HuH-7.5 (cell line): ENCODE results near the gene MAGEB16.

Experiments used
- DNase-seq: peaks from one replicate; pipeline ENCODE4 v3.0.0; 2011; ENCODE audit warnings: low spot score

MAGEB16 gene

DNA sequence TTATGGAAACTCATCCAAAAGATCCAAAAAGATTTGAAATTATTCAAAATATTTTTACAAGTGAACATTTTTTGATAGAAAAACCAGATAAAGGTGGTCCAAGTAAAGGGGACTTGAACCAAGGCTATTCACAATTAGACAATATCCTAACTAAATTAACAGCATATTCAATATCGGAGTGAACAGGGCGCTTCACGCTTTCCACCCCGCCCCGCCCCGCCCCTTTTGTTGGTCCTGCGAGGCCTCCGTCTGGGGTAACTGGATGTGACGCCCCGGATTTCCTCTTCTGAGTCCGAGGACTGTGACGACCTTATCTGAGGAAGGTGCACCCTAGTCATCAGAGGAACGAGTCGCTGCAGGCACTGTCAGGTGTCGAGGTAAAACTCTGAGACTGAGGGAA is at the start of gene MAGEB16:
Gene MAGEB16, plus strand, starts transcription at position 301 of the 400 bp plus-strand sequence. CDS start 3,855 bp downstream, outside the sequence.
- no peak for DNase-seq

DNA sequence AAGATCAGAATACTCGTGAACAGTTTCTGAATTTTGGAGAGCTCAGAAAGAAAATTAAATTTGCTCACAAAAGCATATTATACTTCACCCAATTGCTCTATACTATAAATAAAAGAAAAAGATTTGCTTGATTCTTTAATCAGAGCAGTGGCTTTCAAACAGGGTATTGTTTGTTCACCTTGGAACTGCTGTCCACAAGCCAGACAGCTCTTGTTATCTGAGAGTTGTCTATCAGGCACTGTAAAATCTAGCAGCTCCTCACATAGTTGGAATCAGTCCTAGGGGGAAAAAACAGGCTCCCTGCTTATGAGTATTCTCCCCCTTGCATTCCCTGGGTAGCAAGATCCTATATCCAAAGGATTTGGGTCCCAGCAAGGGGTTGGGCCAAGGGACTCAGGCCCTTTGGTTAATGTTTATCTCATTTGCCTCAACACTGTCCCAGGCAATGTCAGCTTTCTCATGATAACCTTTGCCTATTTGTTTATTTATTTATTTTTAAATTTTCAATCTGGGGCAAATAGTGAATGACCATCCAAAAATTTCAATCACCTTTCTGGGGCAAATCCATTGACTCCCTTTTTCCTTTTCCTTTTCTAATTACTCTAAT is 24.1 kb upstream of the MAGEB16 start:
- no peak for DNase-seq

DNA sequence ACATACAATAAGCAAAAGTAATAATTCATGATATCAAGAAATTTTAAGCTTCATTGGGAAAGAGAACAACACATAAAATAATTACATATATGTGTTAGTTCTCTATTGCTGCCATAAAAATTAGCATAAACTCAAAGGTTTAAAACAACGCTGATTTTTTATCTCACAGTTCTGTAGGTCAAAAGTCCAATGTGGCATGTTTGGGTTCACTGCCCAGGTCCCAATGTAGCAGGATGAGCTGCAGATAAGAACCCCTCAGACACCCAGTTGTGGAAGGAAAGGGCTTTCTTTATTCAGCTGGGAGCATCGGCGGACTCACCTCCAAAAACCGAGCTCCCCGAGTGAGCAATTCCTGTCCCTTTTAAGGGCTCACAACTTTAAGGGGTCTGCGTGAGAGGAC is 13.1 kb upstream of the MAGEB16 start:
- no peak for DNase-seq

DNA sequence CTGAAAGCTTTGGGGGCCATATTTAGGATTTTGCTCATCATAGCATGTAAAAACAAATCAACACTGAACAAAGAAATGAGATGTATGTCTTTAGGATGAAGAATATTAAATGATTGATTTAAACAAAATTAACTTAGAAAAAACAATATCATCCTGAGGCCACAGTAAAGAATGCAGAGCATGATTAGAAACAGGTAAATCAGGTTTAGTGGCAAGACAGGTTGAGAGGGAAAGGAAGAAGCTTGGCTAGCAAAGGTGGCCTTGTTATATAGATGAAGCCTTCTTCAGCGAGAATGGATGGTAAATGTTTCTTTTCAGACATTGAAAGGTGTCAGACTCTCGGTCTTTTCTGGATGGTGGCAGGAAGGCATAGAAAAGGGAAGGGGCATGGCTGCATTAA is 11.9 kb upstream of the MAGEB16 start:
- no peak for DNase-seq

DNA sequence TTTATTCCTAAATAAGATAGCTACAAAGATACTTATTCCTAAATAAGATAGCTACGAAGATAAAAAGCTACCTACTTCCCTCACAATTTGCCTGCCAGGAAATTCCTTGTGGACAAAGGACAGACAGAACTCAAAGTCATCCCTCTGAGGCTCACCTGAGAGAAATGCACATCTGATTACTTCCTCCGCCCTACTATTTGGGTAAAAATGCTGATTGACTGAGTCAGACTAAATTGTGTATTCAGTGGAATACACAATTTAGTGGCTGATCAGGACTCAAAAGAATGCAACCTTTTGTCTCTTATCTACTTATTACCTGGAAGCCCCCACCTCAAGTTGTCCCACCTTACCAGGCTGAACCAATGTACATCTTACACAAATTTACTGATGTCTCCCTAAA is 10.3 kb upstream of the MAGEB16 start:
- no peak for DNase-seq

DNA sequence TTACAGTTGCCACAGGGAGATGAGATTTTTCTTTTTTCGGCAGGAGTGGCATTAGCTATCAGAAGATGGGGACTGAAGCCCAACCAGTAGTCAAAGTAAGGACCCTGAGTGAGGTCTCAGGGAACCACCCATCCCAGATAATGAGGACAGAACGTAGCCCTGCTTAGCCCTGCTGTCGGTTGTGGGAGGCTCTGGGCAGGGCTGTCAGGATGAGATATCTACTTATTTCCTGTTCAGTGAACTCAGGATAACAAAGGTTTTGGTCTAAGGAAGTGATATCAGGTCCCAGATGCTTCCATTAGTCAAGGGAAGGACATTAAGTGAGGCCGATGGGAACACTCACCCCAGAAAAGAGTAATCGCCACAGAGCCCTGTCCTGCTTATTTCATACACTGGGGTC is 2.3 kb downstream of the MAGEB16 start:
- DNase-seq = no peak

DNA sequence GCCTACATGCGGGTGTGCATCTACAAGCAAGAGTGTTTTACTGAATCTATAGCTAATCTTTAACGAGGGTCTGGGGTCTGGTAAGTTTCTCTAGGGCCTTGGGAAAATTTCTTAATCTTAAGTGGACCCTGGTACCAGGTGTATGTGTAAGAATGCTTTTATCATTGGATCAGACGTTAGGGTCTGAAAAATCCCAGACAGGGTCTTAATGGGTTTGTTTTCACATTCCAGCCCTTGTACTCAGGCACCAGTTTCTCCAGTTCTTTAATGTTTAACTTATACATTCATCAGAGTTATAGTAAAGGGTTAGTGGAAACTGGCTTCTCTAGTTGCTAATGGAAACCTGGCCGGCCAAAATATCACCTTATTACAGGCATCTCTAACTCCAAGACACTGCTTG is 11.6 kb downstream of the MAGEB16 start:
- no peak for DNase-seq

DNA sequence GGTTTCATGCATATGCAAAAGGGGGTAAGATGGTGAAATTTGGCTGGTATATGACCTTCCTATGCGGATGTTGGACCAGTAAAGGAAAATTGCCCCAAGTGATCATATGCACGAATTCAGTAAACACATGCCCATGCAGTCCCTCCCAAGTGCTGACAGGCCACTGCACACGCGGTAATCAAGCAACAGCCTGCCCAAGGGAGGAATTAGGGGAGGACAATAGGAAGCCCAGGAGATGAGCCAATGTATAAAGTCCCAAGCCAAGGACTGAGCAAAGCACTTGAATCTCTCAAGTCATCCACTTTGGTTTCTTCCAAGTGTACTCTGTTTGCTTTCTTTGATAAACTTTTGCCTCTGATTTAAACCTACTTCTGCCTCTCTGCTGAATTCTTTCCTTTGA is 21.1 kb downstream of the MAGEB16 start:
- DNase-seq = no peak

DNA sequence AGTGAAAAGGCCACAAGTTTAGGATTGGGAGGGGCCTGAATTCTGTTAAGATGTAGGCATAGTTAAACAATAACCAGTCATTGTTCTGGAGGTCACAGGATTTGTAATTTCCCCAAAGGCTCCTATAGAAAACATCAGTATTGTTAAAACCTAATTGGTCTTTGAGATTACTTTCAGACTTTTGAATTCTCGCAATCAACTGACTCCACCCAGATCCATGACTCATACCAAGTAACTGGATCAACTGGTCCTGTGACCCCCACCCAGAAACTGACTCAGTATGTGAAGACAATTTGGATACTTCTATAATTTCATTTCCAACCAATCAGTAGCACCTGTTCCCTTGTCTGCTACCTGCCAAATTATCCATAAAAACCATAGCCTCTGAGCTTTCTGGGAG is 28.4 kb downstream of the MAGEB16 start:
- DNase-seq = no peak

DNA sequence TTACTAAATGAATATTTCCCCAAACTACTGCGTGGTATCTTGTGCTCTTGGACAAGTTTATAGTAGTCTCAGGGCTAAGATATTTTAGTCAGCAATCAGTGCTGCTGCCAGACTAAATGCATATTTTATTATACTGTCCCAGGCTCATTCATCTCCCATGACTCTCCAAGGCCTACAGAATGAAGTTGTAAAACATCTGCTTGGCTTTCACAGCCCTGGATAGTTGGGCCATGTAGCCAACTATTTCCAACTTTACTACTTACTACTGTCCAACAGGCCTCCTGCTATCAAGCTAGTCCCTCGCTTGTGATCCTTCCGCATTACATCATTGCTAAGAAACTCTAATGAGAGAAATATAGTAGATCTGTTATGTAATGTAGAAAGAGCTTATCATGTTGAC is 31.4 kb downstream of the MAGEB16 start:
- no peak for DNase-seq

DNA sequence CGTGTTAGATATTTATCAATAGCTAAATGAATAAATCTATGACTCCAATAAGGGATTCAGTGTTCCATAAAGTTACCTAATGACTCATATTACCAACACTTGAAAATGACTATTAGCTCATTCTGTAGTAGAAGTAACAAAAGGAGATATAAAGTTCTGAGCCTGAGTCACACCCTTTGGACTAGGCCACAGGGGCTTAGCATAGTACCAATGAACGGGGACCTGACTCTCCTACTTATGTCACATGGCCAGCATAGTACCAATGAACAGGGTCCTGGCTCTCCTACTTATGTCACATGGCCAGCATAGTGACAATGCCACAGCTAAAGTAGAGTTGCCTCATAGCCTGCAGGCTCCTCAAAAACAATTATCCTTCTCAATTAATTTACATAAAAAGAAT is 43.7 kb downstream of the MAGEB16 start:
- DNase-seq = no peak

DNA sequence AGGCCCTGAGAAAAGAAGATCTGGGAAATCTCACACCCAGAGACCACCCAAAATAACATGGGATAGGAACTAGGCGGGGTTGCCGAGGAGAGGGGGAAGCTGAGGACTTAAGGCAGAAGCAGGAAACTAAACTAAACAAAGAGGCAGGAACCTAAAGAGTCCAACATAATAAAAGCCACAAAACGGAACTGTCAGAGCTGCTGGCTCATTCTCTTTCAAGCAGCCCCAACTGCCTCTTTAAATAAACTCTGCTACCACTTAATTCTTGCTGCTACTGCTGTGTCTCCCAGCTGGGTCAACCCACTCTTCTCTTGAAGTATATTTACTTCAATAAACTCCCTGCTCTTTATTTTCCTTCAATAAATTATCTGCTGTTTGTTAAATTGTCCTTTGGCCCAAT is 44.5 kb downstream of the MAGEB16 start:
- DNase-seq = no peak

DNA sequence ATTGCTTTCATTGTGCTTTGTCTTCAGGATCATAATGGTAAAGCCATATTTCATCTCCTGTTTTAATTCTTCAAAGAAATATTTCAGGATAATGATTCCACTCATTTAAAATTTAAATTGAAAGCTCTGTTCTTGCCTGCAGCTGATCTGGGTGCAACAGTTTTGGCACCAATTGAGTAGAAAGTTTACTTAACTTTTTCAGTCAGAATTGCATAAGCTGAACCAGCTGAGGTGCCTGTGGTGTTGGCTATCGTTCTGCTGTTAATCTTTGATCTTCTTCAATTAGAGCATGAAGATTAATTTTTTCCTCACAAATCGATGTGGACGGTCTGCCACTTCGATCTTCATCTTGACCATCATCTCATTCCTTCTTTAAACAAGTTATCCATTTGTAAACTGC is 49.6 kb downstream of the MAGEB16 start:
- DNase-seq = no peak
